ENCODE results near the gene CCDC47. TPM values are rescaled to one million over a fixed set of nuclear protein-coding genes. Genes with fewer than 3 reads are reported as not detected.

Gene CCDC47
- total RNA-seq, 1 donor from 2014 or later = 92.8 TPM

DNA sequence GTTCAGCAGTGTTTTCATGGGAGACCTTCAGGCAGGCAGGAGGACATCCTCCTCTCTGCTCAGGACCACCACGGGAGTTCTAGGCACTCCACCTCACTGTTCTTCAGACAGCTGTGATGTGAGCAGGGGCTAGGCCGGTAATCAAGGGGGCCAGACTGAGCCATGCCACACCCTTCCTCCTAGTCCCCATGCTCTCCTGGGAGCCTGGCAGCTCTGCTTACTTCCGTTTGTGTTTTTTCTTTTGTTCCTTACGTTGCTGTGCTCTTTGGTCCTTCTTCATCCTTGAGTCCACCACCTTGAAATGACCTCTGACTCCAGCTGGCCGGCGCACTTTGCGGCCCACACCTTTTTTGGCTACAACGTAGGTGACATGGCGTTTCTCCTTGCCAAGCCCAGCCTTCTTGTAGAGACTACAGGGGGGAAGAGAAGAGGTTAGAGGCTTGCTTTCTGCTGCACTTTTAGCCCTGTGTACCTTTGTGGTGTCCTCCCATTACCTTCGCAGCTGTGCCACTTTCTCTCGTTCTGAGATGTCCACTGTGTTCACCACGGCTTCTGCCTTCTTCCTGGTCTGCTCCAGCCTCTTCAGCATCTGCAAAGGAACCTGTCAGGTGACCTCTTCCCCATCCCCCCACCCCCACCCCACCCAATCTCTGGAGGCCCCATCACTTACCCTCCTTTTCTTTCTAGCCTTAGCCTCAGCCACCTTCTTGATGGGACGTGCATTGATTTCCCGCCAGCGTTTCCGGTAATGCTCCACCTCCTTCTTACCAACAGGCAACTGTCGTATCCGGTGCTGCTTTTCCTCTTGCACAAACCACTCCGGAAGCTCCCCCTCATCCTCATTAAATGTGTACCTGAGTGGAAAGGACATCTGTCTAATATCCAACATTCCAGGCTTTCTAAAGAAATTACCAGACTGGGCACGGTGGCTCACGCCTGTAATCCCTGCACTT is 46.5 kb upstream of the CCDC47 start:
- Histone ChIP-seq H3K4me1 (ENCODE audit: insufficient read depth, low read length) (no peaks in the 10 kb centered on the region), H3K4me2 (ENCODE audit: low read length) (no peak overlapping the region), H4K20me1 (ENCODE audit: insufficient read depth, low read length) (peaks cover 66% of the 10 kb centered on the region), H3K4me3 (ENCODE audit: insufficient read depth, low read depth, low read length) (no peak overlapping the region), H3K9me3 (ENCODE audit: insufficient read depth, low read depth, low read length) (no peaks in the 10 kb centered on the region), H3K79me2 (ENCODE audit: insufficient read depth, low read length) (peaks cover 57% of the 10 kb centered on the region), H3K36me3 (ENCODE audit: insufficient read depth, low read length) (peaks cover 84% of the 10 kb centered on the region), H3K27me3 (ENCODE audit: insufficient read depth, low read length) (no peaks in the 10 kb centered on the region), H3K9ac (ENCODE audit: low read length) (no peak overlapping the region), H2AFZ (ENCODE audit: low read depth, low read length) (no peak overlapping the region), H3K27ac (ENCODE audit: low read depth, low read length) (no peak overlapping the region)
- DNase-seq (ENCODE audit: low read depth) = no peak
- H3K27me3 Mint-ChIP-seq (ENCODE audit: low read depth, unreplicated experiment) = no peaks in the 10 kb centered on the region
- no peak overlapping the region for H3K27ac Mint-ChIP-seq (ENCODE audit: unreplicated experiment)
- no peaks in the 10 kb centered on the region for H3K9me3 Mint-ChIP-seq (ENCODE audit: unreplicated experiment)
- peaks cover 47% of the 10 kb centered on the region for H3K36me3 Mint-ChIP-seq (ENCODE audit: low read depth, unreplicated experiment)
- no peak for FAIRE-seq
- H3K4me3 Mint-ChIP-seq (ENCODE audit: unreplicated experiment) = no peak overlapping the region
- TF ChIP-seq, protein P1, sequence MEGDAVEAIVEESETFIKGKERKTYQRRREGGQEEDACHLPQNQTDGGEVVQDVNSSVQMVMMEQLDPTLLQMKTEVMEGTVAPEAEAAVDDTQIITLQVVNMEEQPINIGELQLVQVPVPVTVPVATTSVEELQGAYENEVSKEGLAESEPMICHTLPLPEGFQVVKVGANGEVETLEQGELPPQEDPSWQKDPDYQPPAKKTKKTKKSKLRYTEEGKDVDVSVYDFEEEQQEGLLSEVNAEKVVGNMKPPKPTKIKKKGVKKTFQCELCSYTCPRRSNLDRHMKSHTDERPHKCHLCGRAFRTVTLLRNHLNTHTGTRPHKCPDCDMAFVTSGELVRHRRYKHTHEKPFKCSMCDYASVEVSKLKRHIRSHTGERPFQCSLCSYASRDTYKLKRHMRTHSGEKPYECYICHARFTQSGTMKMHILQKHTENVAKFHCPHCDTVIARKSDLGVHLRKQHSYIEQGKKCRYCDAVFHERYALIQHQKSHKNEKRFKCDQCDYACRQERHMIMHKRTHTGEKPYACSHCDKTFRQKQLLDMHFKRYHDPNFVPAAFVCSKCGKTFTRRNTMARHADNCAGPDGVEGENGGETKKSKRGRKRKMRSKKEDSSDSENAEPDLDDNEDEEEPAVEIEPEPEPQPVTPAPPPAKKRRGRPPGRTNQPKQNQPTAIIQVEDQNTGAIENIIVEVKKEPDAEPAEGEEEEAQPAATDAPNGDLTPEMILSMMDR (IDR thresholded peaks at IDR 0.05; ENCODE audit: insufficient read depth, low read depth, low read length) = no peak
- TF ChIP-seq EZH2 (IDR thresholded peaks at IDR 0.05; ENCODE audit: insufficient read depth, low read length) = no peak
- H3K4me1 Mint-ChIP-seq (ENCODE audit: low read depth, unreplicated experiment) = peaks cover 5% of the 10 kb centered on the region

DNA sequence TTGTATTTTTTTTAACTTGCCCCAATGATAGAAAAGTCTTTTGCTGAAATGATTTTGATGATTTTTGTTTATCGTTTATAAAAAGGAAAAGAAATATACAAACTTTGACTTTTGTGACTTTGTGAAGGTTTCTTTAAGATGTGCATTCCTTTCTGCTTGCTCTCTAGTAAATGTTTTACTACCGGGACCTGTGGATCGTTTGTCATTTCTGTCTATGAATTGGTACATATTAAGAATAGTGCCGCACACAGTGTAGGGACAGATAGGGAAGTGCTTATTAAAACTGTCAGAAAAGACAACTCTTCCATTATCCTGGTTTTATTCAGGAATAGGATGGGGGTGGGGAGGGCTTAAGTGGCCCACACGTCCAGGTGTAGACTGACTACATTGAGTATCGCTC is 45.7 kb upstream of the CCDC47 start:
- peaks cover 2% of the 10 kb centered on the region for H3K4me1 Mint-ChIP-seq (ENCODE audit: low read depth, unreplicated experiment)
- Histone ChIP-seq H3K36me3 (ENCODE audit: insufficient read depth, low read length) (peaks cover 87% of the 10 kb centered on the region), H2AFZ (ENCODE audit: low read depth, low read length) (no peak overlapping the region), H3K4me3 (ENCODE audit: insufficient read depth, low read depth, low read length) (no peak overlapping the region), H4K20me1 (ENCODE audit: insufficient read depth, low read length) (peaks cover 66% of the 10 kb centered on the region), H3K79me2 (ENCODE audit: insufficient read depth, low read length) (peaks cover 50% of the 10 kb centered on the region), H3K9me3 (ENCODE audit: insufficient read depth, low read depth, low read length) (no peaks in the 10 kb centered on the region), H3K4me2 (ENCODE audit: low read length) (no peak overlapping the region), H3K9ac (ENCODE audit: low read length) (no peak overlapping the region), H3K27me3 (ENCODE audit: insufficient read depth, low read length) (no peaks in the 10 kb centered on the region), H3K27ac (ENCODE audit: low read depth, low read length) (no peak overlapping the region), H3K4me1 (ENCODE audit: insufficient read depth, low read length) (no peaks in the 10 kb centered on the region)
- DNase-seq (ENCODE audit: low read depth) = no peak
- H3K36me3 Mint-ChIP-seq (ENCODE audit: low read depth, unreplicated experiment) = peaks cover 41% of the 10 kb centered on the region
- no peak for TF ChIP-seq EZH2 (IDR thresholded peaks at IDR 0.05; ENCODE audit: insufficient read depth, low read length)
- TF ChIP-seq, protein P1 (IDR thresholded peaks at IDR 0.05; ENCODE audit: insufficient read depth, low read depth, low read length) = no peak
- no peak for FAIRE-seq
- no peaks in the 10 kb centered on the region for H3K27me3 Mint-ChIP-seq (ENCODE audit: low read depth, unreplicated experiment)
- no peak overlapping the region for H3K27ac Mint-ChIP-seq (ENCODE audit: unreplicated experiment)
- H3K9me3 Mint-ChIP-seq (ENCODE audit: unreplicated experiment) = no peaks in the 10 kb centered on the region
- no peak overlapping the region for H3K4me3 Mint-ChIP-seq (ENCODE audit: unreplicated experiment)
